ENCODE data around the gene VMO1. TPM values are rescaled to one million over a fixed set of nuclear protein-coding genes. Genes with fewer than 3 reads are reported as not detected.

VMO1 gene
- total and polyA plus RNA-seq, 9 of the 15 experiments (the other 6 are each of a cell fraction or from before 2014, with no cell fraction given) = 0.31 TPM; not detected in 8

- TF ChIP-seq POU5F1 (IDR thresholded peaks at IDR 0.05; ENCODE audit: borderline replicate concordance, low read depth, low read length, partially characterized antibody) (no peak), KAT7 (CRISPR knock-in tag; IDR thresholded peaks at IDR 0.05; ENCODE audit: borderline replicate concordance) (0 out of 2 replicates have a peak, but pooled peaks have one; percentile 2), JUND (IDR thresholded peaks at IDR 0.05; ENCODE audit: borderline replicate concordance, low read depth, low read length) (no peak), JUND (tag; IDR thresholded peaks at IDR 0.05; ENCODE audit: borderline replicate concordance, low read depth, low read length) (no peak), ZNF408 (CRISPR knock-in tag; IDR thresholded peaks at IDR 0.05; ENCODE audit: low read depth) (no peak), MYBL2 (IDR thresholded peaks at IDR 0.05; ENCODE audit: low read depth) (no peak), MYBL2 (CRISPR knock-in tag; IDR thresholded peaks at IDR 0.05; ENCODE audit: borderline replicate concordance) (no peak), ZBTB40 (IDR thresholded peaks at IDR 0.05) (no peak), ZBTB40 (CRISPR knock-in tag; IDR thresholded peaks at IDR 0.05) (no peak), FOXK2 (conservative IDR thresholded peaks at IDR 0.05 in 1 of 2, IDR thresholded peaks at IDR 0.05 in 1 of 2; ENCODE audit: low read depth in 2 of 2) (no peak), PCBP1 (IDR thresholded peaks at IDR 0.05; ENCODE audit: low read depth, low read length, poor library complexity, severe bottlenecking) (no peak), HDGF (IDR thresholded peaks at IDR 0.05) (no peak), KHSRP (IDR thresholded peaks at IDR 0.05) (no peak)
- TF ChIP-seq, protein P1, sequence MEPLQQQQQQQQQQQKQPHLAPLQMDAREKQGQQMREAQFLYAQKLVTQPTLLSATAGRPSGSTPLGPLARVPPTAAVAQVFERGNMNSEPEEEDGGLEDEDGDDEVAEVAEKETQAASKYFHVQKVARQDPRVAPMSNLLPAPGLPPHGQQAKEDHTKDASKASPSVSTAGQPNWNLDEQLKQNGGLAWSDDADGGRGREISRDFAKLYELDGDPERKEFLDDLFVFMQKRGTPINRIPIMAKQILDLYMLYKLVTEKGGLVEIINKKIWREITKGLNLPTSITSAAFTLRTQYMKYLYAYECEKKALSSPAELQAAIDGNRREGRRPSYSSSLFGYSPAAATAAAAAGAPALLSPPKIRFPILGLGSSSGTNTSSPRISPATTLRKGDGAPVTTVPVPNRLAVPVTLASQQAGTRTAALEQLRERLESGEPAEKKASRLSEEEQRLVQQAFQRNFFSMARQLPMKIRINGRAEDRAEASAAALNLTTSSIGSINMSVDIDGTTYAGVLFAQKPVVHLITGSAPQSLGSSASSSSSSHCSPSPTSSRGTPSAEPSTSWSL (CRISPR knock-in tag; IDR thresholded peaks at IDR 0.05; ENCODE audit: borderline replicate concordance) = no peak
- TF ChIP-seq, protein P2, sequence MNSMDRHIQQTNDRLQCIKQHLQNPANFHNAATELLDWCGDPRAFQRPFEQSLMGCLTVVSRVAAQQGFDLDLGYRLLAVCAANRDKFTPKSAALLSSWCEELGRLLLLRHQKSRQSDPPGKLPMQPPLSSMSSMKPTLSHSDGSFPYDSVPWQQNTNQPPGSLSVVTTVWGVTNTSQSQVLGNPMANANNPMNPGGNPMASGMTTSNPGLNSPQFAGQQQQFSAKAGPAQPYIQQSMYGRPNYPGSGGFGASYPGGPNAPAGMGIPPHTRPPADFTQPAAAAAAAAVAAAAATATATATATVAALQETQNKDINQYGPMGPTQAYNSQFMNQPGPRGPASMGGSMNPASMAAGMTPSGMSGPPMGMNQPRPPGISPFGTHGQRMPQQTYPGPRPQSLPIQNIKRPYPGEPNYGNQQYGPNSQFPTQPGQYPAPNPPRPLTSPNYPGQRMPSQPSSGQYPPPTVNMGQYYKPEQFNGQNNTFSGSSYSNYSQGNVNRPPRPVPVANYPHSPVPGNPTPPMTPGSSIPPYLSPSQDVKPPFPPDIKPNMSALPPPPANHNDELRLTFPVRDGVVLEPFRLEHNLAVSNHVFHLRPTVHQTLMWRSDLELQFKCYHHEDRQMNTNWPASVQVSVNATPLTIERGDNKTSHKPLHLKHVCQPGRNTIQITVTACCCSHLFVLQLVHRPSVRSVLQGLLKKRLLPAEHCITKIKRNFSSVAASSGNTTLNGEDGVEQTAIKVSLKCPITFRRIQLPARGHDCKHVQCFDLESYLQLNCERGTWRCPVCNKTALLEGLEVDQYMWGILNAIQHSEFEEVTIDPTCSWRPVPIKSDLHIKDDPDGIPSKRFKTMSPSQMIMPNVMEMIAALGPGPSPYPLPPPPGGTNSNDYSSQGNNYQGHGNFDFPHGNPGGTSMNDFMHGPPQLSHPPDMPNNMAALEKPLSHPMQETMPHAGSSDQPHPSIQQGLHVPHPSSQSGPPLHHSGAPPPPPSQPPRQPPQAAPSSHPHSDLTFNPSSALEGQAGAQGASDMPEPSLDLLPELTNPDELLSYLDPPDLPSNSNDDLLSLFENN (IDR thresholded peaks at IDR 0.05; ENCODE audit: low read depth in 2 of 2, low read length in 2 of 2) = no peak
These were observed 10.4 kb upstream of the VMO1 start (continued) for GRCh38 chr17:4796552-4796920.
